Lower lobe of right lung (tissue), 2 donors: ENCODE data around the gene TRIM69. TPM values are rescaled to one million over a fixed set of nuclear protein-coding genes. Genes with fewer than 3 reads are reported as not detected.
A peak's percentile ranks its signal among the peaks of the same experiment; 100 is the strongest.
"Not testable (repeated sequence)": the region's sequence is repeated elsewhere in the genome, so short reads cannot be mapped to it uniquely, and the experiment has no call there.

Experiments used
- ATAC-seq, 2 donors: fragments of 200-7000 bp; cut with Tn5 transposase; one replicate each; pipeline ENCODE4 v1.9.1; 2020 to 2022; ENCODE audit warnings: mild to moderate bottlenecking in 2 of 2, moderate library complexity in 2 of 2
- DNase-seq: peaks from one replicate; pipeline ENCODE4 v3.0.0-alpha.2; 2020
- H3K27ac ChIP-seq: fragments of 200-600 bp; one replicate; pipeline ENCODE4 v1.8.0; 2022
- H3K27me3 ChIP-seq: fragments of 200-600 bp; one replicate; pipeline ENCODE4 v1.8.0; 2022; ENCODE audit warnings: low read depth
- H3K36me3 ChIP-seq: fragments of 200-600 bp; one replicate; pipeline ENCODE4 v1.8.0; 2022; ENCODE audit warnings: mild to moderate bottlenecking
- H3K4me1 ChIP-seq: fragments of 200-600 bp; one replicate; pipeline ENCODE4 v1.8.0; 2022
- H3K4me3 ChIP-seq: fragments of 200-600 bp; one replicate; pipeline ENCODE4 v1.8.0; 2022; ENCODE audit warnings: mild to moderate bottlenecking
- H3K9me3 ChIP-seq: fragments of 200-600 bp; one replicate; pipeline ENCODE4 v1.8.0; 2022
- CTCF ChIP-seq: fragments of 200-600 bp; IDR thresholded peaks from one replicate; pipeline ENCODE4 v1.8.0; 2022; ENCODE audit warnings: antibody characterized with exemption, mild to moderate bottlenecking
- intact Hi-C: fragments of 100-400 bp; cut with DNase I; formaldehyde crosslinking; loops from one replicate; pipeline ENCODE4 v1.11.0; 2022
- total RNA-seq: library from RNA; stranded (reverse); fragmentation: NEBNext Ultra II Directional; extraction: Animal tissue kit (Norgen Biotek cat#: 25700); gene quantifications from one replicate; pipeline ENCODE4 v1.2.1, GENCODE V29; 2021
- donor health status: DM: no; HTN: yes; CAD: no; lungs with severe emphysema.

Gene TRIM69
- total RNA-seq, 1 donor from 2014 or later: 27.2 TPM

DNA sequence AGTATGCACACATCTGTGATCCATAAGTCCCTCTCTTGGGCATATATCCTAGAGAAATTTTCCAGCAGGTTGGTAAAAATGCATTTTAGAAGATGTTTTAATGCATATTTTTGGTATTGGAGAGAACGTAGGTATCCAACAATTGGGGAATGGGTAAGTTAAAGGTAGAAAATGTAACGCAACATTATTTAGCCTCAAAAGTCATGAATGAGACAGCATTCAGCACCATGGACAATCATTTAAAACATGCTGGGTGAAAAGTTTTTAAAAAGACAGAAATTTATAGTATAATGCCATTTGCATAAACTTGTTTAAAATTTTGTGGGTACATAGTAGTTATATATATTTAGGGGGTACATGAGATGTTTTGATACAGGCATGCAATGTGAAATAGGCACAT is 43.4 kb downstream of the TRIM69 start:
- no peak overlapping the region for H3K27ac ChIP-seq
- no peaks in the 10 kb centered on the region for H3K9me3 ChIP-seq
- no peak overlapping the region for H3K4me3 ChIP-seq
- TF ChIP-seq CTCF: no peak
- no peaks in the 10 kb centered on the region for H3K36me3 ChIP-seq
- no peaks in the 10 kb centered on the region for H3K27me3 ChIP-seq
- DNase-seq: no peak
- H3K4me1 ChIP-seq: no peaks in the 10 kb centered on the region
- intact Hi-C loops: no loop called here
- ATAC-seq: no peak

GRCh38 chr15:44780608-44781007 is 44.3 kb downstream of the TRIM69 start:
- TF ChIP-seq CTCF: no peak
- Histone ChIP-seq H3K4me1 (no peaks in the 10 kb centered on the region), H3K9me3 (no peaks in the 10 kb centered on the region), H3K27ac (no peak overlapping the region), H3K27me3 (no peaks in the 10 kb centered on the region), H3K4me3 (no peak overlapping the region), H3K36me3 (no peaks in the 10 kb centered on the region)
- ATAC-seq (no peak), DNase-seq (no peak)
- intact Hi-C loops: no loop called here

DNA sequence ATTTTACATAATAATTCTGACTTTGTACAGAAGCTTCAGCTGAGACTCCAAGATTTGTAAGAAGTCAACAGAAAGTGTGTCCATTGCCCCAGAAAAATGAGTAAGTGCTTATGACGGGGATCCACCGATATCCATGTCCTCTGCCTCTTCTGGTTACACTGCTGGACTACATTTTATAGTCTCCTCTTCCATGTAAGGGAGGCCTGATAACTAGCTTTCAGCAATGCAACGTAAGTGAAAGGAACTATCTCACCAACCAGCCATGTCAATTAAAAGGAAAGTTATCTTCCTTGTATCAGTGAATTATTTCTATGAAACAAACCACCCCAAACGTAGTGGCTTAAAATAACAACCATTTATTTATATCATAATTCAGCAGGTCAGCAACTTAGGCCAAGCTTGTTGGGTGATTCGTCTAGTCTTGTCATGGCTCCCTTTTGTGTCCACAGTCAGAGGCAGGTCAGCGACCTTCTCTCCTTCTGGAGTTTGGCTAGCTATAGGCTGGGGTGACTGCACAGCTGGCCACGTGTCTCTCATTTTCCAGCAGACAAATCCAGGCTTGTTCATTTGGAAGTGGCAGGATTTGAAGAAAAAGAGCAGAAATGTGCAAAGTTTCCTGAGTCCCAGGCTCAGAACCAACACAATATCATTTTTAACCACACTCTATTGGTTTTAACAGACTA is 44.9 kb downstream of the TRIM69 start:
- no peak for TF ChIP-seq CTCF
- Histone ChIP-seq H3K27me3 (no peaks in the 10 kb centered on the region), H3K9me3 (no peaks in the 10 kb centered on the region), H3K4me1 (no peaks in the 10 kb centered on the region), H3K27ac (no peak overlapping the region), H3K36me3 (no peaks in the 10 kb centered on the region), H3K4me3 (no peak overlapping the region)
- DNase-seq (no peak), ATAC-seq (no peak)
- intact Hi-C loops: no loop called here

DNA sequence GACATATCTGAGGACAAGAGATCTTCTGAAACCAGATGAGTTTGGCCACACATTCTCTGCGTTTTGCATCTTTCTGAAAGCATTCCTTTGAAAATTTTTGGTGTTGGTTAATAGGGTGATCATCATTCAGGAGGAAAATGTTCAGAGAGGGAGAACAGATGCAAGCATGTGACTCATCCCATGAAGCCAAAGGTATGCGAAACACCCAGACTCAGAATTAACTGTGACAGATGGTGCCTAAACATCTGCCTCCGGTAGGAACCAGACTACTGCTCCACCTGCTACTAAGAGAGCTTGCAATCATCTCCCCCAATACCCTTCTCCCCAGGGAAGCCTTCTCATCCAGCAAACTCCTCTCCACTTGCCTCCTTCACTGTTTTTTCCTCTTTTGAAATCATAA is 46.2 kb downstream of the TRIM69 start:
- DNase-seq: no peak
- no peak for ATAC-seq
- Histone ChIP-seq H3K4me1 (no peaks in the 10 kb centered on the region), H3K27ac (no peak overlapping the region), H3K27me3 (no peaks in the 10 kb centered on the region), H3K36me3 (no peaks in the 10 kb centered on the region), H3K9me3 (no peaks in the 10 kb centered on the region), H3K4me3 (no peak overlapping the region)
- no peak for TF ChIP-seq CTCF
- intact Hi-C loops: no loop called here

GRCh38 chr15:44784918-44785274 is 48.6 kb downstream of the TRIM69 start:
- H3K27ac ChIP-seq: peak overlapping the region; percentile 97
- H3K36me3 ChIP-seq, H3K9me3 ChIP-seq, intact Hi-C loops, ATAC-seq, DNase-seq, H3K27me3 ChIP-seq, H3K4me1 ChIP-seq: not testable (repeated sequence)
- H3K4me3 ChIP-seq: peak overlapping the region; percentile 75

DNA sequence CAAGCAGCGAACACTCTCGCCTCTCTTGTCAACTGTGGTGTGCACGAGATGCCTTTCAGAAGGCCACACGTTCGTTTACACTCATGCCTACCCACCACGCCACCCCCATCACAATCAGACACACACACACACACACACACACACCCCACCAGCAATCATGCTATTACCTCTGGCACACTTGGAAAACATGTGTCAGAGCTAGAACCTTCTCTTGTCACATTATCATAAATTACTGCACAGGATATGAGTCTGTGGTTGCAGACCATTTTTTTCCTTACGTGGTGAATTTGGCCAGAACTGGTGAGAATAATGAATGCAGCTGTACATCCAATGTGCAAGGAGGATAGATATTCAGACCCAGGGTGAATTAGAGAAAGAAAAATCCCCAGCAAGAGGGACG is 52.4 kb downstream of the TRIM69 start:
- TF ChIP-seq CTCF: no peak
- DNase-seq (no peak), ATAC-seq (no peak)
- Histone ChIP-seq H3K4me3 (no peak overlapping the region), H3K27me3 (no peaks in the 10 kb centered on the region), H3K9me3 (no peaks in the 10 kb centered on the region), H3K36me3 (no peaks in the 10 kb centered on the region), H3K27ac (no peak overlapping the region), H3K4me1 (no peaks in the 10 kb centered on the region)
- intact Hi-C loops: no loop called here
